Medulla oblongata (tissue), 1 donor: ENCODE results near the gene PRF1.
"Not testable (repeated sequence)": the region's sequence is repeated elsewhere in the genome, so short reads cannot be mapped to it uniquely, and the experiment has no call there.

Experiments used
- DNase-seq: peaks from one replicate; pipeline ENCODE4 v3.0.0-alpha.2; 2015; ENCODE audit errors: extremely low spot score

Gene PRF1

GRCh38 chr10:70602665-70603448 lies at the start of gene PRF1:
TSS of gene PRF1 (minus strand) at chr10:70602741. CDS start at chr10:70600902, 1,839 bp downstream.
- DNase-seq = no peak

- DNase-seq = no peak
Observed at GRCh38 chr10:70651661-70652060, 49.1 kb upstream of the PRF1 start.

- no peak for DNase-seq
Observed at GRCh38 chr10:70650718-70651117, 48.2 kb upstream of the PRF1 start.

GRCh38 chr10:70650104-70650503 lies 47.6 kb upstream of the PRF1 start:
- no peak for DNase-seq

GRCh38 chr10:70649526-70649925 lies 47.0 kb upstream of the PRF1 start:
- no peak for DNase-seq

- DNase-seq = no peak
Observed at GRCh38 chr10:70648427-70648826, 45.9 kb upstream of the PRF1 start.

- DNase-seq = no peak
Observed at GRCh38 chr10:70647086-70647485, 44.5 kb upstream of the PRF1 start.

GRCh38 chr10:70644959-70645358 lies 42.4 kb upstream of the PRF1 start:
- DNase-seq = not testable (repeated sequence)

GRCh38 chr10:70643272-70643671 lies 40.7 kb upstream of the PRF1 start:
- not testable (repeated sequence) for DNase-seq

- DNase-seq = not testable (repeated sequence)
Observed at GRCh38 chr10:70639640-70640383, 37.3 kb upstream of the PRF1 start.

- DNase-seq = not testable (repeated sequence)
Observed at GRCh38 chr10:70634515-70634914, 32.0 kb upstream of the PRF1 start.

- no peak for DNase-seq
Observed at GRCh38 chr10:70634011-70634410, 31.5 kb upstream of the PRF1 start.

- DNase-seq = not testable (repeated sequence)
Observed at GRCh38 chr10:70631735-70632134, 29.2 kb upstream of the PRF1 start.

- no peak for DNase-seq
Observed at GRCh38 chr10:70629338-70629737, 26.8 kb upstream of the PRF1 start.

GRCh38 chr10:70626056-70626455 lies 23.5 kb upstream of the PRF1 start:
- no peak for DNase-seq

- no peak for DNase-seq
Observed at GRCh38 chr10:70622981-70623844, 20.7 kb upstream of the PRF1 start.

GRCh38 chr10:70622541-70622940 lies 20.0 kb upstream of the PRF1 start:
- DNase-seq = no peak

- no peak for DNase-seq
Observed at GRCh38 chr10:70621503-70622078, 19.1 kb upstream of the PRF1 start.

- DNase-seq = no peak
Observed at GRCh38 chr10:70620020-70620289, 17.4 kb upstream of the PRF1 start.

GRCh38 chr10:70619271-70620019 lies 16.9 kb upstream of the PRF1 start:
- no peak for DNase-seq

GRCh38 chr10:70618663-70619062 lies 16.1 kb upstream of the PRF1 start:
- no peak for DNase-seq
